Ureter (tissue), 1 donor: ENCODE results near the gene G2E3. TPM values are rescaled to one million over a fixed set of nuclear protein-coding genes. Genes with fewer than 3 reads are reported as not detected.
A peak's percentile ranks its signal among the peaks of the same experiment; 100 is the strongest.
"Not testable (repeated sequence)": the region's sequence is repeated elsewhere in the genome, so short reads cannot be mapped to it uniquely, and the experiment has no call there.

Experiments used
- DNase-seq: peaks from one replicate; pipeline ENCODE4 v3.0.0-alpha.2; 2020; ENCODE audit warnings: low spot score
- total RNA-seq: library from RNA; stranded (reverse); gene quantifications from one replicate; pipeline ENCODE4 v1.2.4, GENCODE V29; 2023
- donor health status: DM: yes; HTN: yes; CAD: no.

Gene G2E3, protein sequence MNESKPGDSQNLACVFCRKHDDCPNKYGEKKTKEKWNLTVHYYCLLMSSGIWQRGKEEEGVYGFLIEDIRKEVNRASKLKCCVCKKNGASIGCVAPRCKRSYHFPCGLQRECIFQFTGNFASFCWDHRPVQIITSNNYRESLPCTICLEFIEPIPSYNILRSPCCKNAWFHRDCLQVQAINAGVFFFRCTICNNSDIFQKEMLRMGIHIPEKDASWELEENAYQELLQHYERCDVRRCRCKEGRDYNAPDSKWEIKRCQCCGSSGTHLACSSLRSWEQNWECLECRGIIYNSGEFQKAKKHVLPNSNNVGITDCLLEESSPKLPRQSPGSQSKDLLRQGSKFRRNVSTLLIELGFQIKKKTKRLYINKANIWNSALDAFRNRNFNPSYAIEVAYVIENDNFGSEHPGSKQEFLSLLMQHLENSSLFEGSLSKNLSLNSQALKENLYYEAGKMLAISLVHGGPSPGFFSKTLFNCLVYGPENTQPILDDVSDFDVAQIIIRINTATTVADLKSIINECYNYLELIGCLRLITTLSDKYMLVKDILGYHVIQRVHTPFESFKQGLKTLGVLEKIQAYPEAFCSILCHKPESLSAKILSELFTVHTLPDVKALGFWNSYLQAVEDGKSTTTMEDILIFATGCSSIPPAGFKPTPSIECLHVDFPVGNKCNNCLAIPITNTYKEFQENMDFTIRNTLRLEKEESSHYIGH
- total RNA-seq: 20.8 TPM

DNA sequence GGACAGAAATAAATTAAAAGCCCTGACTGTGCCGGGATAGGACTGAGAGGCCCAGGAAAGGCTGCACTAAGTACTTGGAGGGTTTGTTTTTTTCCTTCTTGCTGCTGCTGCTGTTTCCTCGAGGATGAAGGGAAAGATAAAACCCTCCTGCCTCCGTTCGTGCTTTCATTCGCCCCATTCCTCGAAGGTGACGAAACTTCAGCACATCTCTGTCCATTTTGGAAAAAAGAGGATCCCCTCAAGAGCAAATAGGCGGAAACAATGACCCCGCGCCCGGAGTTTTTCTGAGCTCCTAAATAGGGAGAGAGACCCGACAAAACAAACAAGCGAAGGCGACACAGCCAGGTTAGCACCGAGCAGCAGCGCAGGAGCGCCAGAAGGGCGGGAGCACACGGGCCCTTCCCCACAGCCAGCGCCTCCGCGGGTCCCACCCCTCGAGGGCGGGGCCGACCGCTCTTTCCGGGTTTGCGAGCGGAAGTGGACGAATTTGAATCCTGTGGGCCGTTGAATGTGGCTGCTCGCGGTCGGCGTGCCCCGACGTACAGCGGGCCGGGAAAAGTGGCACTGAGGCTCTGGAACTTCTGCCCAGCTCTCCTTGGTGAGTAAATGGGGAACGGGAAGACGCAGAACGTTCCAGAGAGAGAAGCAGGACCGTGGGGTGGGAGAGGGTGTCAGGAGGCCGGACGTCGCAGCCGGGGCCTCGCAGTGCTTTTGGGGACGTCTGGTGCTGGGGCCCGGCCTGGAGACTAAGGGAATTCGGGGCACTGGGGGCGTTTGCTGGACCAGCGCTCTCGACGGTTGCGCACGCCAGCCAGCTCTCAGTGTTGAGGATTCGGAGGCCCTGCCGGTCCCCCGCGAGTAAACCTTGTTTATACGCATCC is at the start of gene G2E3:
TSS of gene G2E3 (plus strand) at position 484 of the 881 bp plus-strand sequence. CDS start 21,922 bp downstream, outside the sequence.
- DNase-seq: peak; percentile 90

DNA sequence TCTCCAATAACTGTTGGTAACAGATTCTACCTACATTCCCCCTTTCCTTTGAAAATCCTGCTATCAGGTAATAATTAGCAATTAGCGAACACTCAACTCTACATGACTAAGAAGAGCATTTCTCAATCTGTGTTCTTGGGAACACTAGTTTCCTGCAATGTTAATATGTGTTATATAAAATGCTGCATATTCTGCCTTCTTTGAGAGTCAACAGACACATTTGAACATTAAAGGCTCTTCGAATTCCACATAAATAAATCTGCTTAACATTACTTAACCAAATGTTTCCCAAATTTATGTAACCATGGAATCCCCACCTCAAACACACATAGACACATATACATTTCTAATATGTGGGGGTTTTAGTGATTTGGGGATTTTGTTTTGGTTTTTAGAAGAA is 41.2 kb upstream of the G2E3 start:
- DNase-seq: no peak

DNA sequence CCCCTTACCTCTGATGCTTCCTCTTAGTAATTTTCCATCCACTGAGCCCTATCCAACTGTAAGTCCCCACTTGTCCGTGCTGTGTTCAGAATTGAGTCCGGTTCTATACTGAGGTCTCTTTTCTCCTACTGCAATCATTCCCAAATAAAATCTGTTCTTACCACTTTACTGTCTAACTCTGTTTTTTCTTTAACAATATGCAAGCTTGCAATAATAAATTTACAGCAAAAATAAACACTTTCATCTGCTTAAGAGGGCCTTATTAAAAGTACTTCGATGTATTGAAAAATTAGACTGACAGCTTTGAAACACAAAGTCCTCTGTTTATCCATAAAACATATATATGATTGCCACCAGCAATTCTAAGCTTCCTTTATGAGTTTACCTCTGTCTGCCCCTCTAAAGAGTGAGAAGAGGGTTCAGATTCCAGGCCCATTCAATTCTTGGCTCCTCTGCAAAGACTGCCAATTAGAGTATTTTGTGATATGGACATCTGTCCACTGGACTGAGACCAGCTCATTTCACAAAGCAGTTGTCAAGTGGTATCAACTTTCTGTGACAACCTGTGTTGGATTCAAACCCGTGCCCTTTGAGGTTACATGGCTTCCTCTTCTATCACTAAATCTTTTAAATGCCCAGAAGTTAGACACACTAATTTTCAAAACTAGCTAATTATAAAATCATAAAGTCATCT is 39.9 kb upstream of the G2E3 start:
- DNase-seq: no peak

DNA sequence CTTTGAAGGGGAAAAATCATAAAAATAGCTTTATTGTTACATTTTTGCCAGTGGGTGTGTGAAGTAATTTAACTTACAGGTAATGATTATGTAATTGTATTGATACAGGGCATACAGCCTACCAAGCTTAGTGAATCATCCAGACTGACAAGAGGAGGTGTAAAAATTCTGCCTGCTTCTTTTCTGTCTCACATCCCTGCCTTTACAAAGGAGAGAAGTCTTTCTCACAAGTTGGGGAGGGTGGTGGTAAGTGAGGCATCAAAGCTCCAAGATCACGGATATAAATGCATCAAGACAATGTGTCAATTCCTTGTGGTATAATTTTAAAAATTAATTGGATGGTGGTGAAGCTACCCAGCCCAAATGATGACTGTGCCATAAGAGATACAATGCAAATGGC is 39.0 kb upstream of the G2E3 start:
- no peak for DNase-seq

DNA sequence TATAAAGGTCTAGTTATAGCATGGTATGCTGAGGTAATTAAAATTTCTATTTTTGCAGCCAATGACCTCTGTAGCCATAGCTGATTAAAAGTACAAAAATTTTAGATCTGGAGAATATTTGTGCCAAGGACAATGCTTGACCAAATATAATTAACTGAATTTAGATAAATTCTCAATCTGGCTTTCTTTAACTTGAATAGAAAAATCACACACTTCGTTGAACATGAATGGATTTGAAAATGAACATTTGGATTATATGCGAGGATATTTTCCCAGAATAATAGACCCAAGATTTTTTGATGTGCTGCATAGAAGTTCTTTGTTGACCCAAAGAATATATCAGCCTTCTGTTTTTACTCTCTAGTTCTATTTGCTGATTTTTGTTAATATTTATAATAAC is 38.4 kb upstream of the G2E3 start:
- no peak for DNase-seq

DNA sequence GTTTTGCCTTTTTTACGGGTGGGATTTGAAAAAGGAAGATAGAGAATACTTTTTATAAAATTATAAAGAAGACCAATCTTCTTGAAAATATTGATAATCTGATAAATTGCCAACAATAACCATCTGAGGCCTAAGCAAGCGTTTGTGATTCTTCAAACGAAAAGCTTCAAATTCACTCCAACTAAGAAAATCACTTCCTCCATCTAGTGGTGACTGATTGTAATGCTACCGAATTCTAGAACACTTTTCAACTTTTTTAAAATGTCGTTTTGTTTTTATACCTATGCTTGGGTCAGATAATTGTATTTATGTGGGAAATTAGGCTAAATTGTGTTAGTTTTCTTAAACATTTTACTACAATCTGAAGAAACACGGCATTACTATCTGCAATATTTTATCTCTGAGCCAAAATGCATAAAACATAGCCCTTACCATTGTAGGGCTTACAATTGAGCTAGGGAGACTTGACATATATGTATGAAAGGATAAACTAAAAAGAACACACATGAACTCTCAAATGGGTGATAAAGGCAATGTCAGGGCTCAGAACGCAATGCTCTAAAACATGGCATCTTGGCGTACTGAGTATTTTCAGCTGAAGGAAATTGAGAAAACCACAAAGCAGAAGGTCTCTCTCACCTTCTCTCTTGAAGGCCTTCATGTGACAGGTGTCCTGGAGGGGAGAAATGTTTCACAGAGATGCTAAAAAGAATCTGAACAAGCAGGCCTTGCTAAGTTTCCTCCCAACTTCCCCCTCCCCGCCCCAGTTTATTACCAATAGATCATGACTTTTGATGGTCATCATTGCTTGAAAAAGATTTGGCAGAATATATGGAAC is 36.8 kb upstream of the G2E3 start:
- DNase-seq: no peak

DNA sequence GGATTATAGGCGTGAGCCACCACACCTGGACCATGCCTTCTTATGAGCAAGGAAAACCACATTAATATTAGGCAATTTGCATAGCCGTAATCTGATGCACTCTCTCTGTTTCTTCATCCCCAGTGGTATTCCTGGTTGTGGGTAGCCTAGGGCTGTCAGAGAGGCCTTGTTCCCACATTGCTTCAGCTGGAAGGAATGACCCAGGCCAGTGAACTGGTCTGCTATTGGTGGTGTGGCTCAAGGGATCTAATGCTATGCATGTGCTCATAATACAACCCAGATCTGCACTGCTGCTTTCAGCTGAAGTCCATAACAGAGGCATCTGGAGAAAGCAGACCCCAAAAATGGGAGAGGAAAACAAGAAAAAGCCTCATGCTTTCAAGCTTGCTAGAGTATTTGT is 33.1 kb upstream of the G2E3 start:
- no peak for DNase-seq

DNA sequence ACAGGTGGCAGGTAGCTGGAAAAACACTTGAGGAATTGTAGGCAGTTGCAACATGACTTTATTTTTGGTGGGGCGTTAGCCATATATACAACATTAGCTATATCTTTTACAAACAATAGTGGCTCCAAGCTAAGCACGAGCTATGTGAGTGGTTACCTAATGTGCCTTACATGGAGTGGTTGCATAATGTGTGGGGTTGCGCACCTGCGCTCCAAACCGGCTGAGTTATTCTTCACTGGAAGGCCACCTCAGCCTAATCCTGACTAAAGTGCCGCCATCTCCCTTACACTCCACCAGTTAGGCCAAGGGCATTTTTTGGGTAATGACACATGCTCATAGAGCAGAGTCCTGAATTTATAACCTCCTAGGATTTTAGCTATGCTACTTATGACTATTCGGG is 31.8 kb upstream of the G2E3 start:
- no peak for DNase-seq

DNA sequence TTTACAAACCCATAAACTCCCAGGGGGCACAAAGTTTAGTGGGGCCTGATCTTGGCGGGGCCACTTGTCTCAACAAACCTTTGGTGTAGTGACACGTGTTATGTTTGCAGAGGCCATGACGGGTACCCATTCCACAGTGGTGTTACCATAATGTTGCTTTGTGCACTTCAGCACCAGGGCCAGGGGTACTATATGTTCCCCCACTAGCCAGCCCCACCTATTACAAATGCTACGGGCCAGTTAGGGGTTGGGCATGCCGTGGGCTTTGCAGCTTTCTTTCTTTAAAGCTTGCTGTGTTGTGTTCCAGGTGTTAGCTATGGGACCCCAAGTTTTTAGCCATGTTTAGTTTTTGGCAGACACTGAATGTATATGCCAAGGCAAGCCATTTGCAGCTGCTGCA is 30.8 kb upstream of the G2E3 start:
- DNase-seq: no peak

DNA sequence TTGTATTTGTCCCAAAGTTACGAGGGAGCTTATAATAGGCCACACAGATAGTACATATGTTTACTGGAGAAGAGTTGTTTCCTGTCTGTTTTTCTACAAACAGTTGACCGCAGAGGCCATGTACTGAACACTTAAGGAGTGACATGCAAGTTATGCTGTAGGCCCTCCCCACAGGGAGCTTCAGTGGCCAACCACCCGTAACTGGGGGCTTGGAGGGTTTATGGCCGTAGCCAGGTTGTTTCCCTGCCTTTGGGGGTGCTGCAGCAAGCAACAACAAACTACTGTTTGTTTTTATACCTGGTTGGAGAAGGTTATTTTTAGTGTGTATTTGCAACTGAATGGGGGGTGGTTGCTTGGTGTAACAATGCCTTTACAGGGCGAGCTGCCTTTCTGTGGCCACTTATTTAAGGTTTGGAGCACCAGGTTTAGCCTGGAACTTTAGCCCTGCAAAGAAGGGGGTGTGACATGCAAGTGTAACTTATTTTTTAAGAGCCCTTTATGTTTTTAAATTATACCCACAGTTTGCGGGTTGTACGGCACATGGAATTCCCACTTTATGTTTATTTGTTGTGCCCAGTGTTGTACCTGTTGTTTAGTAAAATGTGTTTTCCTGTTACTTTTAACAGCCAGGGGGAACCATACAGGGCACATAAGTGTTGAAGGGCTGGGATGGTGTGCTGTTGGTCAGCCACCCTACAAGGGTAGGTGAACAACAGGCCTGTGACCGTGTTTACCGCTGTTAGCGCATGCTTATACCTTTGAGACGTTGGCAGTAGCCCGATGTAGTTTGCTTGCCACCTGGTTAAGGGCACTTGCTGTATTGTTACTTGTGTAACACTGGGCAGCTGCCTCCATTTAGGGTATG is 29.9 kb upstream of the G2E3 start:
- no peak for DNase-seq

DNA sequence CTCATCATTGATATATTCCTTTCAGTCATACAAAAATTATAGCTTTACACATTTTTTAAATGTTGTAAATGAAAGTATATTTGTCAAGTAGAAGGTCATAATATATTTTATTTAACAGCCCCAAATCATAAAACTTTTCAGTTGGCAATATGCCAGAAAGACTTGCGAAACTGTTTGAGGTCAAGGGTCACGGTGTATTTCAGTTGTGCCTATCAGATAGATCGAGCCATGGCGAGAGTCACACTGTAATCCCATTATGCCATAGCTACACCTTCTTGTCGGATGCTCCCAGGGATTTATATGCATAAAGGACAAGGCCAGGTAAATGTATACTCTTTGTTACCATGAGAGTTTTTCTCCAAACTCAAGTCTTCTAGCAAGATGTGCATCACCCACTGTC is 26.7 kb upstream of the G2E3 start:
- DNase-seq: no peak

DNA sequence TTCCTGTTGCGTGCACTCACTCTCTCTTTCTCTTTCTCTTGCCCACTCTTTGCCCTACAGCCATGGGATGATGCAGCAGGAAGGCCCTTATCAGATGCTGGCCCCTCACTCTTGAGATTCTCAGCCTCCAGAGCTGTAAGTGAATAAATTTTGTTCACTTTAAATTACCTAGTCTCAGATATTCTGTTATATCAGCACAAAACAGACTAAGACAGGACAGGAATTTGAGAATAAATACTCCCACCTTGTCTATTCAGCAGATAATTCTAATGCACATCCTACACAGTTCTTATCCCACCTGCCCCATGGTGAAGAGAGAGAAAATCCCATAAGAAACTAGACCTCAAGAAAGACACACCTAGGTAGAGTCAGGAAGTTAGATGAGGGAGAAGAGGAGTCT is 25.8 kb upstream of the G2E3 start:
- DNase-seq: no peak

DNA sequence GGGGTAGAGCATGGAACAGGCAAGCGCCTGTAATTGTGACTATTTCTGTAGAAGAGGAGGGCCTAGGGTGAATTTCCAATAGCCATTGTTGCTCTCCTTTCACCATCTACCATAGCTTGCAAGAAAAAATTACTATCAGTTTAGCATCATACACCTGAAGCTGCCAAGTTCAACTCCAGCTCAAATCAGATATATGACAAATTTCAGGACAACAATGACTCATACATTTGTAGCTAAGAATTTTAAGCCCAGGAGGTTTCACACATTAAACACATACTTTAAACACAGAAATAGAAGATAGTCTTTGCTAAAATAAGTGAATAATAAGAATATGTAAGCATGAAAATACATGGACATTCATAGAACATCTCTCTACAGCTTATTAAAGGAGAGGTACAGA is 17.6 kb upstream of the G2E3 start:
- DNase-seq: no peak

DNA sequence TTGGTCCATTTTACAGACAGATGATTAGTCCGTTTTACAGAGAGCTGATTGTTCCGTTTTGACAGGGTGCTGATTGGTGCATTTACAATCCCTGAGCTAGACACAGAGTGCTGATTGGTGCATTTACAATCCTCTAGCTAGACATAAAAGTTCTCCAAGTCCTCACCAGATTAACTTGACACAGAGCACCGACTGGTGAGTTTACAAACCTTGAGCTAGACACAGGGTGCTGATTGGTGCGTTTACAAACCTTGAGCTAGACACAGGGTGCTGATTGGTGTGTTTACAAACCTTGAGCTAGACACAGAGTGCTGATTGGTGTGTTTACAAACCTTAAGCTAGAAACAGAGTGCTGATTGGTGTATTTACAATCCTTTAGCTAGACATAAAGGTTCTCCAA is 12.2 kb upstream of the G2E3 start:
- DNase-seq: not testable (repeated sequence)

DNA sequence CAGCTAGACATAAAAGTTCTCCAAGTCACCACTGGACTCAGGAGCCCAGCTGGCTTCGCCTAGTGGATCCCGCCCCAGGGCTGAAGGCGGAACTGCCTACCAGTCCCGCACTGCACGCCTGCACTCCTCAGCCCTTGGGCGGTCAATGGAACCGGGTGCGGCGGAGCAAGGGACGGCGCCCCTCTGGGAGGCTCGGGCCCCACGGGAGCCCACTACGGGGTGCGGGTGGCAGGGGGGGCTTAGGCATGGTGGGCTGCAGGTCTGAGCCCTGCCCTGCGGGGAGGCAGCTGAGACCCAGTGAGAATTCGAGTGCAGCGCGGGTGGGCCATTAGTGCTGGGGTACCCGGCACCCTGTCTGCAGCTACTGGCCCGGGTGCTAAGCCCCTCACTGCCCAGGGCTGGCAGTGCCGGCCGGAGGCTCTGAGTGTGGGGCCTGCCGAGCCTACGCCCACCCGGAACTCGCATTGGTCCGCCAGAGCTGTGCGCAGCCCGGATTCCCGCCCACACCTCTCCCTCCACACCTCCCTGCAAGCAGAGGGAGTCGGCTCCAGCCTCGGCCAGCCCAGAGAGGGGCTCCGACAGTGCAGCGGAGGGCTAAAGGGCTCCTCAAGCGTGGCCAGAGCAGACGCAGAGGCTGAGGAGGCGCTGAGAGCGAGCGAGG is 11.4 kb upstream of the G2E3 start:
- no peak for DNase-seq

DNA sequence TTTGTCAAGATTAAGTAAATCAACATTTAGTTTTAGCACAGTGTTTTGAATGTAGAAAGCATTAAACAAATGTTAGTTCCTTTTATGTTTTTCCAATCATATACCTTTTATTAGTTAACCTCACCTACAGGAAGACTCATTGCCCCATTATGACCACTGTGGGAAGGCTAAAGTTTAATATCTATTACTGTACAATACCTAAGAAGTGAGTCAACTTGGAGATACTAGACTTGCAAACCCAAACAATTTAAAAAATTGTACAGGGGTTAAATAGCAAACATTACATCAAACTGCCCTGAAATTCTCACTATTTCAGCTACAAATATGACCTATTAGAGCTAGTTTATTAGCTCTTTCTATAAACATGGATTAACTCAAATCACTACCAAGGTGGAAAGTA is 8.6 kb upstream of the G2E3 start:
- no peak for DNase-seq

DNA sequence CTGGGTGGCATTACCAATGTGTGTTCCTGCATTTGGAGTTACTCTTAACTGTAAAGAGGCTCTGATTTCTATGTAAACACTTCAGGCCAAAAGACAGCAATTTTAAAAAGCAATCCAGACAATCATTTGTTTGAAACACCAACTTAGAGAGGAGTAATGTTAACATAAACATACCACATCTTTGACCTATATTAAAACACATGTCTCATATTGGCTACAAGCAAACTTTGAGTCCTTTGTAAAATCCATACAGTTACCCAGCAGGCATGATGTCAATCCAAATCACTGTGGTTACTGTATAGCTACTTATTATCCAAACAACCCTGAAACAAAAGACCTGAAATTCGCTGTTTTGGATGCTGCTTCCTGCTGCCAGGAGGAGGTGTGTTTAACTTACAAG is 7.5 kb upstream of the G2E3 start:
- no peak for DNase-seq

DNA sequence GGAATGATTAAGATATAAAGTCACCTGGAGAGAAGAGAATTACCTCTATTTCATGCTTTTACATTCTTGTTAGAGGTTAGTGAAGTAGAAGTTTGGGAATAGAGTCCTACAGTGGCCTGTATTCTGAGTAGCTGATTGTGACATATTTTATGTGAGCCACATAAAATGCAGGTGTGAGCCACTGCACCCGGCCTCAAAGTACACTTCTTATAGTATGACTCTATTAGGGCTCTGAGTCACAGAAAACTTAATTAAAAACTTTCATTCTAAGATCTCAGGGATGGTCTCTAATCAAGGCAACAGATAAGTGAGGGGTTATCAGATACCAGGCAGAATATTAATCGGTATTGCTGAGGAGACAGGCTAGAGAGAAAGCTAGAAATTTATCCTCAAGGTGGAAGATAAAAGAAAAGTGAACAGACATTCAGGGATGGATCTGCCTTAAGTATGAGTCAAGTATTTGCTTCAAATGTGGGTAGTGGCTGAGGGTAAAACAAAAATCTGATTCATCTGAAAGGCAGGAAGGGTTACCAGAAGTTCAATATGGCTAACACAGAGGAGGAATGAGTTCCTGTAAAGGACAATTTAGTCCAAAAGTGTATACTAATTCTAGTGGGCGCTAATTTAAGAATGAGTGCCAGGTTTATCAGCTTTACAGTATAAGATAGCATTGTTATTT is 5.5 kb upstream of the G2E3 start:
- no peak for DNase-seq

DNA sequence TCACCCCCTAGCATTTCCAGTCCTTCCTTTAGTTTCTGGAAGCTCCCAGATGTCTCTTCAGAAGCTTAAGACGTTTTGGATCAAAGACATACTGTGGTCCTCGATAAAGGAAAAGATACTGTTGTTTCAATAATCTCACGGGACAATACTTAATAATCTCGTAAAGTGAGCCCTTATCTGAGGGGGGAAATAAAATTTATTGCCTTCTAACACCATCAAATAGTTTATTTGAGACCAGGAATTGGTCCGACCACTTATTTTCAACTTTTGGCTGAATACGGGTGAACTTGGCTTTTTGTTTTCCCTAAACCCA is 640 bp upstream of the G2E3 start:
- no peak for DNase-seq
